Fibroblast of pulmonary artery (primary cell): Measurements from ENCODE around the gene FAM171A1.
"Not testable (repeated sequence)": the region's sequence is repeated elsewhere in the genome, so short reads cannot be mapped to it uniquely, and the experiment has no call there.

ENCODE experiments used
- DNase-seq: peaks from one replicate; pipeline ENCODE4 v3.0.0-alpha.2; 2010; ENCODE audit warnings: low read depth
- H3K4me3 ChIP-seq: replicated peaks from 2 replicates; pipeline ENCODE4 v1.5.1; 2011; ENCODE audit warnings: low read depth, mild to moderate bottlenecking, control low read depth, low read length, moderate library complexity
- TF ChIP-seq, protein P1 (sequence below): IDR thresholded peaks from 2 replicates; pipeline ENCODE4 v1.5.1; 2011; ENCODE audit warnings: mild to moderate bottlenecking, control low read depth, low read length, inconsistent platforms; ENCODE audit errors: missing control alignments

Gene FAM171A1

GRCh38 chr10:15213461-15213861 is 157.6 kb downstream of the FAM171A1 start:
- TF ChIP-seq, protein P1, sequence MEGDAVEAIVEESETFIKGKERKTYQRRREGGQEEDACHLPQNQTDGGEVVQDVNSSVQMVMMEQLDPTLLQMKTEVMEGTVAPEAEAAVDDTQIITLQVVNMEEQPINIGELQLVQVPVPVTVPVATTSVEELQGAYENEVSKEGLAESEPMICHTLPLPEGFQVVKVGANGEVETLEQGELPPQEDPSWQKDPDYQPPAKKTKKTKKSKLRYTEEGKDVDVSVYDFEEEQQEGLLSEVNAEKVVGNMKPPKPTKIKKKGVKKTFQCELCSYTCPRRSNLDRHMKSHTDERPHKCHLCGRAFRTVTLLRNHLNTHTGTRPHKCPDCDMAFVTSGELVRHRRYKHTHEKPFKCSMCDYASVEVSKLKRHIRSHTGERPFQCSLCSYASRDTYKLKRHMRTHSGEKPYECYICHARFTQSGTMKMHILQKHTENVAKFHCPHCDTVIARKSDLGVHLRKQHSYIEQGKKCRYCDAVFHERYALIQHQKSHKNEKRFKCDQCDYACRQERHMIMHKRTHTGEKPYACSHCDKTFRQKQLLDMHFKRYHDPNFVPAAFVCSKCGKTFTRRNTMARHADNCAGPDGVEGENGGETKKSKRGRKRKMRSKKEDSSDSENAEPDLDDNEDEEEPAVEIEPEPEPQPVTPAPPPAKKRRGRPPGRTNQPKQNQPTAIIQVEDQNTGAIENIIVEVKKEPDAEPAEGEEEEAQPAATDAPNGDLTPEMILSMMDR = no peak
- H3K4me3 ChIP-seq = no peak overlapping the region
- no peak for DNase-seq

DNA sequence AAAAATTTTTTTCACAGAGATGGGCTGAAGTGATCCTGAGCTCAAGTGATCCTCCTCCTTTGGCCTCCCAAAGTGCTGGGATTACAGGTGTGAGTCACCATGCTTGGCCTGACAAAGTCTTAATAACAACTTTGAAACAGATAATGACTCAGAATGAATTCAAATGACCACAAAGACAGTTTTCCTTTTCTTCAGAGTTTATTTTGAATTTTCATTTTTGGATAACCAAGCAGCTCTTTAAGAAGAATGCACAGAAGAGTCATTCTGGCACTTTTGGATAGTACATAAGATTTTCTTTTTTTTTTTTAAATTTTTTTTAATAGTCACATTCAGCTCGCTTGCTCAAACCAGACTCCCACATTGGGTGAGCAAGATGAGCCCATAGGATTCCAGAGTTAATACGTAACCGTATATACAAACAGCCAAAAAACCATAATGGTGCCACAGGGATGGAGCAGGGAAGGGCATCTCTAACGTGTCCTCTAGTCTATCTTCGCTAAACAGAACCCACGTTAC is 159.6 kb downstream of the FAM171A1 start:
- DNase-seq = peak; percentile 50
- no peak overlapping the region for H3K4me3 ChIP-seq
- TF ChIP-seq, protein P1 = no peak

GRCh38 chr10:15210521-15210920 is 160.6 kb downstream of the FAM171A1 start:
- TF ChIP-seq, protein P1 = no peak
- no peak for DNase-seq
- no peak overlapping the region for H3K4me3 ChIP-seq

GRCh38 chr10:15209827-15210509 is 161.1 kb downstream of the FAM171A1 start:
- TF ChIP-seq, protein P1 = peak; percentile 93
- H3K4me3 ChIP-seq = no peak overlapping the region

GRCh38 chr10:15208221-15208620 is 162.9 kb downstream of the FAM171A1 start:
- no peak overlapping the region for H3K4me3 ChIP-seq
- TF ChIP-seq, protein P1 = no peak
- DNase-seq = no peak

More at GRCh38 chr10:15209827-15210509, 161.1 kb downstream of the FAM171A1 start:
- DNase-seq = peak; percentile 81

DNA sequence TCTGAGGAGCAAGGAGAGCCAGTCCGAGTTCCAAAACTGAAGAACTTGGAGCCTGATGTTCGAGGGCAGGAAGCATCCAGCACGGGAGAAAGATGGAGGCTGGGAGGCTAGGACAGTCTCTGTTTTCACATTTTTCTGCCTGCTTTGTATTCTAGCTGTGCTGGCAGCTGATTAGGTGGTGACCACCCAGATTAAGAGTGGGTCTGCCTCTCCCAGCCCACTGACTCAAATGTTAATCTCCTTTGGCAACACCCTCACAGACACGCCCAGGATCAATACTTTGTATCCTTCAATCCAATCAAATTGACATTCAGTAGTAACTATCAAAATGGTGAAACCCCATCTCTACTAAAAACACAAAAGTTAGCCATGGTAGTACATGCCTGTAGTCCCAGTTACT is 163.7 kb downstream of the FAM171A1 start:
- H3K4me3 ChIP-seq, DNase-seq: not testable (repeated sequence)

- DNase-seq = no peak
- TF ChIP-seq, protein P1 = no peak
- H3K4me3 ChIP-seq = no peak overlapping the region
Observed at GRCh38 chr10:15202639-15203038, 168.4 kb downstream of the FAM171A1 start.

- DNase-seq, H3K4me3 ChIP-seq: not testable (repeated sequence)
Observed at GRCh38 chr10:15202301-15202621, 168.8 kb downstream of the FAM171A1 start.
